DOHH2 (cell line): ENCODE data around the gene MSH5.

Source experiments
- H3F3A ChIP-seq: fragments of 200-600 bp; sonication (generic), shearing (Covaris generic); 2 replicates; pipeline ENCODE4 v1.6.0; 2016; ENCODE audit warnings: antibody characterized with exemption, mild to moderate bottlenecking; ENCODE audit not compliant: control insufficient read depth, insufficient read depth
- H3K27ac ChIP-seq: fragments of 200-600 bp; sonication (generic); 2 replicates; pipeline ENCODE4 v1.5.1; 2014; ENCODE audit warnings: low read depth, mild to moderate bottlenecking, low read length, moderate library complexity
- H3K27me3 ChIP-seq: fragments of 200-600 bp; sonication (generic); 2 replicates; pipeline ENCODE4 v1.6.1; 2014; ENCODE audit warnings: mild to moderate bottlenecking, low read length, mixed read lengths; ENCODE audit not compliant: control insufficient read depth
- H3K36me3 ChIP-seq: fragments of 200-600 bp; sonication (generic); 2 replicates; pipeline ENCODE4 v1.6.1; 2014; ENCODE audit warnings: mild to moderate bottlenecking, low read length, moderate library complexity, mixed read lengths; ENCODE audit not compliant: control insufficient read depth
- H3K4me1 ChIP-seq: fragments of 200-600 bp; sonication (generic); 2 replicates; pipeline ENCODE4 v1.6.1; 2014; ENCODE audit warnings: mild to moderate bottlenecking, low read length, mixed read lengths; ENCODE audit not compliant: control insufficient read depth
- H3K4me2 ChIP-seq: fragments of 200-600 bp; sonication (generic); 2 replicates; pipeline ENCODE4 v1.6.0; 2014; ENCODE audit warnings: mild to moderate bottlenecking, low read length, moderate library complexity
- H3K4me3 ChIP-seq: fragments of 200-600 bp; sonication (generic); 2 replicates; pipeline ENCODE4 v1.5.1; 2014; ENCODE audit warnings: mild to moderate bottlenecking, low read length, mixed read lengths
- H3K79me2 ChIP-seq: fragments of 200-600 bp; sonication (generic); 2 replicates; pipeline ENCODE4 v1.6.1; 2014; ENCODE audit warnings: mild to moderate bottlenecking, low read length, mixed read lengths; ENCODE audit not compliant: control insufficient read depth
- H3K9me2 ChIP-seq: fragments of 200-600 bp; sonication (generic); replicated peaks from 2 replicates; pipeline ENCODE4 v1.6.1; 2014; ENCODE audit warnings: mild to moderate bottlenecking, low read length, mixed read lengths; ENCODE audit not compliant: control insufficient read depth
- H3K9me3 ChIP-seq: fragments of 200-600 bp; sonication (generic); 2 replicates; pipeline ENCODE4 v1.6.1; 2014; ENCODE audit warnings: antibody characterized with exemption, low read length, mixed read lengths; ENCODE audit not compliant: control insufficient read depth, insufficient read depth
- H4K20me1 ChIP-seq: fragments of 200-600 bp; sonication (generic); 2 replicates; pipeline ENCODE4 v1.6.0; 2014; ENCODE audit warnings: low read depth, mild to moderate bottlenecking, antibody characterized with exemption, low read length, moderate library complexity; ENCODE audit not compliant: control insufficient read depth, insufficient read depth
- CTCF ChIP-seq: fragments of 200-600 bp; sonication (generic); IDR thresholded peaks from one replicate; pipeline ENCODE4 v1.5.1; 2014; ENCODE audit warnings: antibody characterized with exemption, mild to moderate bottlenecking, low read depth, low read length; ENCODE audit not compliant: poor library complexity, severe bottlenecking
- EZH2phosphoT487 ChIP-seq: fragments of 200-600 bp; sonication (generic); IDR thresholded peaks from 2 replicates; pipeline ENCODE4 v1.6.1; 2017; ENCODE audit warnings: borderline replicate concordance, mild to moderate bottlenecking, antibody characterized with exemption, low read length, moderate library complexity, mixed read lengths

Gene MSH5

GRCh38 chr6:31765910-31766794 is 26.3 kb downstream of the MSH5 start:
- no peaks in the 10 kb centered on the region for H3K27me3 ChIP-seq
- H3K4me1 ChIP-seq: peaks cover 4% of the 10 kb centered on the region; the same call in 1 of the 2 replicates
- no peaks in the 10 kb centered on the region for H3K9me3 ChIP-seq
- H3F3A ChIP-seq: no peaks in the 10 kb centered on the region
- no peaks in the 10 kb centered on the region for H3K79me2 ChIP-seq
- H3K4me2 ChIP-seq: no peak overlapping the region
- H3K4me3 ChIP-seq: no peak overlapping the region
- H3K27ac ChIP-seq: no peak overlapping the region
- no peaks in the 10 kb centered on the region for H4K20me1 ChIP-seq
- H3K36me3 ChIP-seq: peaks cover 22% of the 10 kb centered on the region
- no peak for TF ChIP-seq CTCF
- no peak for TF ChIP-seq EZH2phosphoT487
- H3K9me2 ChIP-seq: no peaks in the 10 kb centered on the region

DNA sequence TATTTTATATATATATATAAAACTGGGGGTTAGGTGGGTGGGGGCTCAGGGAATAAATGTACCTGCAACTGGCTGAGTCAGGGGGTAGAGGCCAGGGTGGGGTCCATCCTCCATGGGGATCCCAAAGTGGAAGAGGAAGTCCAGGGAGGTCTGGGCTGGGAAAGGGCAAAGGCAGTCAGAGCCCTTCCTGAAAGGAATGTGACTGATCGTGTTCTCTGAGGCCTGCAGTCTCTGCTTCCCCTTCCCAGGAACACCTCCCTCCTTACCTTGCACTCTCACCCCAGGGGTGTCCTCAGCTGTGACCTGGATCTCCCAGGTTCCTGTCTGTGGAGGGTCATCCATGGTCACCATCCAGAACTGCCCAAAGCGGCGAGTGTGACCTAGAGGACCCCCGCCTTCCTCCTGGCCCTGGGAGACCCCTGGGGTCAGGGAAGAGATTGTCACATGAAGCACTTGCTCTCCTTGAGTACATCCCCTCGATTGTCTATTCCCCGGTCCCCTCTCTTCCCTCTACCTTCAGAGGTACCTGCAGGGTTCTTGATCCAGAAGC is 27.4 kb downstream of the MSH5 start:
- no peak overlapping the region for H3K4me3 ChIP-seq
- no peaks in the 10 kb centered on the region for H3K9me2 ChIP-seq
- no peak overlapping the region for H3K4me2 ChIP-seq
- peaks cover 18% of the 10 kb centered on the region for H3K36me3 ChIP-seq
- H3K27me3 ChIP-seq: no peaks in the 10 kb centered on the region
- no peaks in the 10 kb centered on the region for H3K79me2 ChIP-seq
- no peak overlapping the region for H3K27ac ChIP-seq
- H3F3A ChIP-seq: no peaks in the 10 kb centered on the region
- H3K4me1 ChIP-seq: peaks cover 4% of the 10 kb centered on the region; the same call in 1 of the 2 replicates
- TF ChIP-seq EZH2phosphoT487: no peak
- TF ChIP-seq CTCF: no peak
- H4K20me1 ChIP-seq: no peaks in the 10 kb centered on the region
- no peaks in the 10 kb centered on the region for H3K9me3 ChIP-seq

- H3K4me3 ChIP-seq: no peak overlapping the region
- peaks cover 4% of the 10 kb centered on the region; the same call in 1 of the 2 replicates for H3K36me3 ChIP-seq
- no peak for TF ChIP-seq CTCF
- TF ChIP-seq EZH2phosphoT487: no peak
These were observed 28.8 kb downstream of the MSH5 start for GRCh38 chr6:31768363-31769257.

More at GRCh38 chr6:31768363-31769257, 28.8 kb downstream of the MSH5 start:
- H3K9me3 ChIP-seq: no peaks in the 10 kb centered on the region
- H3K27ac ChIP-seq: no peak overlapping the region
- H3K79me2 ChIP-seq: no peaks in the 10 kb centered on the region
- no peaks in the 10 kb centered on the region for H3K9me2 ChIP-seq
- no peaks in the 10 kb centered on the region for H3F3A ChIP-seq
- peaks cover 4% of the 10 kb centered on the region; the same call in 1 of the 2 replicates for H3K4me1 ChIP-seq
- no peaks in the 10 kb centered on the region for H4K20me1 ChIP-seq
- no peak overlapping the region for H3K4me2 ChIP-seq
- no peaks in the 10 kb centered on the region for H3K27me3 ChIP-seq
